Measurements from ENCODE around the gene CXCR3. TPM values are rescaled to one million over a fixed set of nuclear protein-coding genes. Genes with fewer than 3 reads are reported as not detected.

CXCR3 gene
- total RNA-seq, 1 experiment from 2014 or later, result not detected

DNA sequence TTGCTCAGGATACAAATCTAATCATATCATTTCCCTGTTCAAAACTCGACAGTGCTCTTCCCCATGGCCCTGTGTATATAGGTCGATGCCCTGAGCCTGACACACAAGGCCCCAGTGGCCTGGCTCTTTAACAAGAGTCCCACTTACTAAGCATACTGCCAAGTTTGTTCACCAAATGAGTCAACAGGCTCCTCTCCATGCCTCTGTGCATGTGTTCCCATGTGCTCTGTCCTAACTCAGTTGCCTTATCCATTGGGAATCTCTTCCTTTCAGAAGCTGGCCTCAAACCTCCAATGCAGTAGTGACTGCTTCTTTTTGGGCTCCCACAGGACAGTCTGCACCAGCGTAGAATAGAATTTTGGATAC is 18.9 kb upstream of the CXCR3 start:
- peak; percentile 10 for DNase-seq (ENCODE audit: low read depth)

DNA sequence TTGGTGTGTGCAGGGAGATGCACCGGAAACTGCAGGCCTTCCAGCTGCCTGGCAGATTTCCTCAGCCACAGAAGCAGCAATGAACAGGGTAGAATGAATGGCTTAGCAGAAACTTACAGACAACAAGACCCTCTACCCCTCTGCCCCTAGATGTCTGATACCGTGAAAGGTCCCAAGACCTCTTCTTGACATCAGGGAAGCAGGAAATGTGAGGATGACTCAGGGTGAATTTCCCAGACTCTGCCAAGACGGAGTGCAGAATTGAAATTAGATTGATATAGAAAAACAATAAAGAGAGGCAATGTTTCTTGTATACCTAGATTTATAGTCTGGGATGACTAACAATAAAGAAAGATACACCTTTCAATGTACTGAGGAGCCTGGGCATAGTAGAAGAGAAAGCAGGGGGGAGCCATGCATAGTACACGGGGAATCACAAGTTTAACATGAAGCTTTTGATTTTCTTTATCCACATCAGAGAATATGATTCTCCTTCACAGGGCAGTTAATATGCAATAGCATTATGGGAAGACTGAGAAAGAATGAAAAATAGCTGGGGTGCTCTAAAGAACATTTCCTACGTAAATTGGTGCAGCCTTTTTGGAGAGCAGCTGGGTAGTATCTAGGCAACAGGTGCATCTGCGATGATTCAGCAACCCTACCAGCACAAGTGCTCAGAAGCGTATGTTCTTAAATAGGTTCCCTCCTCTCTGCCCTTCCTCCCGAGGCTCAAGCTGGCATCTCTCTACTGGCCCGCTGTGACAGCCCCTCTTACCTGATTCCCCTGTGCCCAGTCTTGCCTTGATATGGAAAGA is 18.3 kb upstream of the CXCR3 start:
- no peak for DNase-seq (ENCODE audit: low read depth)

GRCh38 chrX:71634366-71634765 is 16.1 kb upstream of the CXCR3 start:
- no peak for DNase-seq (ENCODE audit: low read depth)

DNA sequence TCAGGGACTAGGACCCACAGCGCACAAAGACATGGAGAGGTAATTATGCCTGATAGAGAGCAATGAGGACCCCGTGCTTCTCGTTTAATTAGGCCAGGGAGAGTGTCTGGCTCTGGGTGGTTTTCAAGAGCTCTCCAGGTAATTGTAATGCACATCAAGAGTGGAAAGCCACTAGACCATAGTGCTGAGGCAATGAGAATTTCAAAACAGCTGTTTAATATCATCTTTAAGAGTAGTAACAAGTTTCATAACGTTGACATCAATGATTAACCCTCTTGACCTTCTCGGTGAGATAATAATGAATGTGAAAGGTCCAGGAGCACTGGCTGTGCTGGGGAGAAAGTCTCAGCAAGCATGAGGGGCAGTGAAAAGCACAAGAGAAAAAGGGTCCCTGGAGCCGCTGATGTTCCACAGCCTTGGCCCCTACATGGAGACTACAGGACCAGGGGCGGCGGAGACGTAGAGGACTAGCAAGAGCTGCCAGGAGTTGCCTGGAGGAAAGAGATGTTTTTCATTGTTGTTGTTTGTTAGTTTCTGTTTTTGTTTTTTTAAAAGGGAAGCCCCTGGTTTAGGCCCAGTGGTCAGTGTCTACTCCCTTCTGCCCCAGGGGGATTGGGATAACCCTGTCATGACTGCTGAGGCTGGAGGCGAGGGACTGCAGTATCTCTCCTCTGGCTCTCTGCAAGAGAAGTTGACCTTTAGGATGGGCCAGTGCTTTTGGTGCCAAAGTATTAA is 14.8 kb upstream of the CXCR3 start:
- no peak for DNase-seq (ENCODE audit: low read depth)

DNA sequence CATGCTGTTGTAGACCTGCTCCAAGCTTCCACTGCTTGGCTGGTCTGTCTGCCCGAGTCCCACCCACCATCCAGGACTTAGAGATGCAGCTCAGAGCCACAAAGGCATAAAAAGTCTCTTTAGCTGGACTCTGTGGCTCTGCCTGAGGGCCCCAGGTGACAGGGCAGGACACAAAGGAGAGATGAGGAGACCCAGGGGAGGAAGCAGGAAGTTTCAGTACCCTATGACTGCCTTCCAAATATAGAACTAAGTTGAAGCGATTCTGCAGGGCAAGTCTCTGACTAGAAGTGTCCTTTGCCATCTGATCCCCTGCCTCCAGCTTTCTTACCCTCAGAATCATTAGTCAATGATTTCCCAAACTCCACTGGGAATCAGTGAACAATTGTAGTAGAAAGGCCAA is 11.2 kb upstream of the CXCR3 start:
- no peak for DNase-seq (ENCODE audit: low read depth)

DNA sequence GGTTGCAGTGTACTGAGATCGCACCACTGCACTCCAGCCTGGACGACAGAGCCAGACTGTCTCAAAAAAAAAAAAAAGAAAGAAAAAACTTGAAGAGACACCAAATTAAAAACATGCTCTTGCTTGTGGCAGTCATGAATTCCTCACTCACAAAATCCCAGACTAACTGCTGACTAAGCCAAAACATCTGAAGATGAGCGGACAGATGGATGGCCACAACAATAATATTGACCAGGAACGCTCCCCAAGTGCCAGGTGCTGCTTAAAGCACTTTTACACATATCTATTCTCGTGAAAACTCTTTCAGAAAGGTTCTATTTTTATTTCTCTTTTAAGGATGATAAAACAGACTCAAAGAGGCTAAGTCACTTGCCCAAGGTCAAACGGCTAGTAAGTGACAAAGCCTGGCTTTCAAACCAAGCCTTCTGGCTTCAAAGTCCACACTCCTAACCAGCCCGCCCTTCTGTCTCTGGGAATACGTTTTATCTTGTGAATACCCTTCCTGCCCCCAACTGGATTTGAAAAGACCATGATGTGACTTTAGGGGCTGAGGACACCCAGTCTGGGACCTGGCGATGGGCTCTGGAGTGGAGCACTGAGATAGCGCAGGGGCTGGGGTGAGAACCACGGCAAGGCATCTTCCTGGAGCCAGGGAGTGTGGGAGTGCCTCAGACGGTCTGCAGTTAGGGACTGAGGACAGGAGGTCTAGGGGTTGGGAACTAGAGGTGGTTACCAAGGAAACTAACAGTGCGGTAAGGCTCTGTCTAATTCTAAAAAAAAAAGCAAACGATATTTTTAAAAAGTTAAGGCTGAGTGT is 9.5 kb upstream of the CXCR3 start:
- DNase-seq (ENCODE audit: low read depth), result no peak

DNA sequence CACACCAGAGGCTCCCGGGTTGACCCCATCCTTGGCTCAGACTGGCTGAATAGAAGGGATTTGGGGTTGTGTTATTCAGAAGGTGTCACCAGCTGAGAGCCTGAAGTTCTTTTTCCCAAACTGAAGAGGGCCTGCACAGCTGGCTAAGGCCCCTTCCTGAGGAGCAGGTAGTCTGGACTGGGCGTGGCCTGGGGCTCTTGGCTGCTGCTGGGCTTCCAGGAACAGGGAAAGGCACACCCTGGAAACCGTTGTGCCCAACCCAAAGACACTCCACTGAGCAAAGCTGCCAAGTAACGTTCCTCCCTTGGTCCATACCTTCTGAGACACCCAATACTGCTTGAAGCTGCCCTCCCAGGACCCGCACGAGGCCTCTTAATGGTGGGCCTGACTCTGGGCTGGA is 8.3 kb upstream of the CXCR3 start:
- no peak for DNase-seq (ENCODE audit: low read depth)

- no peak for DNase-seq (ENCODE audit: low read depth)
Measured at GRCh38 chrX:71625471-71625870, 7.2 kb upstream of the CXCR3 start.

GRCh38 chrX:71623714-71624113 is 5.4 kb upstream of the CXCR3 start:
- no peak for DNase-seq (ENCODE audit: low read depth)

DNA sequence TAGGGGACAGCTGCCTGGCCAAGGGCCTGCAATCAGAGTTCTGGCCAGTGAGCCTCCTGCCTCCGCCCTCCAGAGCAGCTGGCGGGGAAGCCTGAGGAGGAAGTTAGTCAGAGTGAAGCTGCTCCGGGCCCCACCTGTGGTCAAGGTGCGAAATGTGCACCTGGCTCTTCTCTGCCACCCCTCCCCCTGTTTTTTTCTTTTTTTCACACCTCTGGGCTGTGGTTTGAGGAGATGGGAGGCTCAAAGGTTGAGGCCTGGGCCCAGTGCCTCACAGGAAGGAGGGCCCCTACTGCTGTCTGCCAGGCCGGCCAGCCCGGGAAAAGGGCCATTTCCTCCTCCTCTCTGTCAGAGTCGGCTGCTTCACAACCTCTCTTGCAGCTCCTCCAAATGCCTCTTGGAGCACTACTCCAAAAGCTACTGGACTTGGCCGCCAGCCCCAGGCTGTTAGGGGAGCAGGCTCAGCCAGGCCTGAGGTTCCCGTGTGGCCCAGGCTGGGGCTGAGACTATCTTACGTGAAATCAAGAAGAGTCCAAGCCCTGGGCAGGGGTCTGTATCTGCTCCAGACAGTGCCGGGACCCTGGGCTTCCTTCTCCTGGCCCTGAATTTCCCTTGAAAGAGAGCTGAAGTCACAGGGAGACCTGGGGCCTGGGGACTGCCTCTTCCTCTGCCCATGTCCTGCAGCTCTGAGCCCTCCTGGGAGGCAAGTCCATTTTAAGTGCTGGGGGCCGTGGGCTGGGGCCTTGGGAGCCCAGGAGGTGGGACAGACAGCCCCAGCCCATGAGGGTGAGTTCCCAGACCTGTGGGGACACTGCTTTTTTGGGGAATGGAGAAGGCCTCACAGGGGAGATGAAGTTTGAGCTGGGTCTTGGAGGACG is 4.5 kb upstream of the CXCR3 start:
- peak; percentile 41 for DNase-seq (ENCODE audit: low read depth)

DNA sequence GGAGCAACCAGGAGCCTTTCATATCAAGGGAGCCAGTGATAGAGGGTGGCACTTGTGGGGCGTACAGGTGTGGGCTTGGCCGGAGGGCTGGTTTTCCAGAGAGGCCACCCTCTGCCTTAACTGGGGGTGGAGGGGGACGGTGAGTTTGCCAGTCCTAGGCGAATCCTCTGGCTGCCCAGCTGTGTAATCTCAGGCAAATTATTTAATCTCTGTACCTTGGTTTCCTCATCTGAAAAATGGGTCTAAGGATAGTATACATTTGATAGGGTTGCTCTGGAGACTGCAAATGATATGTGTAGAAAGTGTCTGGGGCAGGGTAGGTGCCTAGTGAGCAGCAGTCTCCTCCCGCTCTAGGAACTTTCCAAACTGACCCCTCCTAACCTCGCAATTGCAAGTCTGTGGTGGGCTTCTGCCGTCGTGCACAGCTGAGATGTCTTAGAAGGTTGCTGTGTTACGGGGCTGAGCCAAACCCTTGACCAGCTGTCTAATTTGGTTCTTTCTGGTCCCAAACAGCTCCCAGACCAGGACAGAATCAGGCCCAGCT is 3.8 kb upstream of the CXCR3 start:
- no peak for DNase-seq (ENCODE audit: low read depth)

DNA sequence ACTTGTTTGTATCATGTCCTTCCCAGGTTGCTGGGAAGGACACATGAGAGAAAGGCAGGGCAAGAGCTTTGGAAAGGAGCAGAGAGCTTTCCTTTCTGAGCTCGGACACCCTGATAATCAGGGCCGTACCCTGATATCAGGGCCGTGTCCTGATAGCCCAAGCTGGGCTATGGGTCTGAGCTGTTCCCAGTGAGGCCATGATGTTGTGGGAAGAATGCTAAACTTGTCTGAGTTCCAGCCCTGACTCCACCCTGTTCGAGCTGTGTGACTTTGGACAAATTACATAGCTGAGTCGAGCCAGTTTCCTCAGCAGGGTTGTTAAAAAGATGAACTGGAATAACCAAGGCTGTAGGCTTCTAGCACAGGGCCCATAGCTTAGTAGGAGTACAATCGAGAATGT is 3.3 kb upstream of the CXCR3 start:
- no peak for DNase-seq (ENCODE audit: low read depth)

DNA sequence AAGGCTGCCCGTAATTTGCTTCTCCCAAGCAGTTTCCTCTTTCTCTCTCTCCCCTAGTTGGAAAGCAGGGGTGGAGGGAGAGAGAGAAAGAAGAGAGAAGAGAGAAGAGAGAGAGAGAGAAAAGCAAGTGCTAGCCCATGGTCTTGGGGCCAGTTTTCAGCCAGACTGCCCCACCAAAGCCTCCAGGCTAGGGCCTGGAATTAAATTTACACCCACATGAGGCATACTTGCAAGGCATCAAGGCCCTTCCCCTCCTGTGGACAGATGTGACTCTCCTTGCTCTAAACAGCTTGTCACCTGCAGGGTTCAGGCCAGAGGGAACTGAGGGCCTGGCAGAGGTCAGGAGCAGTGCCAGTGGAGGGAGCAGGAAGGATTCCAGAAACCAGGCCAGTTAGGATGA is 1.7 kb upstream of the CXCR3 start:
- no peak for DNase-seq (ENCODE audit: low read depth)

- DNase-seq (ENCODE audit: low read depth), result no peak
Measured at GRCh38 chrX:71619193-71619592, 882 bp upstream of the CXCR3 start.

- no peak for DNase-seq (ENCODE audit: low read depth)
Measured at GRCh38 chrX:71618787-71619186, 476 bp upstream of the CXCR3 start.

GRCh38 chrX:71617742-71618141 is 569 bp downstream of the CXCR3 start:
- DNase-seq (ENCODE audit: low read depth), result no peak

DNA sequence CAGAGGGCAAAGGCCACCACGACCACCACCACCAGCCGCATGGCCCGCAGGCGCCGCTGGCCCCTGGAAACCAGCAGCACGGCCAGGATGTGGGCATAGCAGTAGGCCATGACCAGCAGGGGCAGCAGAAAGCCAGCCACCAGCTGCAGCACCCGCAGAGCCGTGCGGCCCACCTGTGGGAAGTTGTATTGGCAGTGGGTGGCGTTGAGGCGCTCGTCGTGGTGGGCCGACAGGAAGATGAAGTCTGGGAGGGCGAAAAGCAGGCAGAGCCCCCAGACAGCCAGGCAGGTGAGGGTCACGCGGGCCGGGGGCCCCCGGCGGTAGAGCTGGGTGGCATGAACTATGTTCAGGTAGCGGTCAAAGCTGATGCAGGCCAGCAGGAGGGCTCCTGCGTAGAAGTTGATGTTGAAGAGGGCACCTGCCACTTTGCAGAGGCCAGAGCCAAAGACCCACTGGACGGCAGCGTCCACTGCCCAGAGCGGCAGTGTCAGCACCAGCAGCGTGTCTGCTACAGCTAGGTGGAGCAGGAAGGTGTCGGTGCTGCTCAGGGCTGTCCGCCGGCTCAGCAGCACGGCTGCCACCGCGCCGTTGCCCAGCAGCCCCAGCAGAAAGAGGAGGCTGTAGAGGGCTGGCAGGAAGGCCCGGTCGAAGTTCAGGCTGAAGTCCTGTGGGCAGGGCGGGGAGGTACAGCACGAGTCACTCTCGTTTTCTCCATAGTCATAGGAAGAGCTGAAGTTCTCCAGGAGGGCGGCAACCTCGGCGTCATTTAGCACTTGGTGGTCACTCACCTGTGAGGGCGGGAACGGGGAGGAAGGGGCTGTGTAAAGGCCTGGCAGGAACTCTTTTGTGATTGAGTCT is 1.4 kb downstream of the CXCR3 start:
- no peak for DNase-seq (ENCODE audit: low read depth)

DNA sequence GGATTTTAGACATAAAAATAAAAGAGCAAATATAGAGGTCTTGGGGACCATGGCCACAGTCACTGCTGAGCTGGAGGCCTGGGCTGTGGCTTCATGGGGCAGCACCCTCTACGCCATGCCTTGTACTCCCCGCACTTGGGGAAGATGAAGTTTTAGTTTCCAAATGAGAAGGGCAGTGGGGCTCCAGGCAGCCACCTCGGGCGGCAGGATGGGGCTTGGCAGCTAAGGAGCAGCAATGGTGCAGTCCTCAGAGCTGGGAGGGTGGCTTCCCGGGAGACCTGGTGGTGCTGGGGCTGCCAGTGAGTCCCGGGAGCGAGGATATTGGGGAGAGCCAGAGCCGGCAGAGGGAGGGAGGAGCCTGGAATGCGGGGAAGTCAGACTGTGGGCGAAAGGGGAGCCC is 2.4 kb downstream of the CXCR3 start:
- DNase-seq (ENCODE audit: low read depth), result no peak

- no peak for DNase-seq (ENCODE audit: low read depth)
Measured at GRCh38 chrX:71615056-71615455, 3.3 kb downstream of the CXCR3 start.

GRCh38 chrX:71612256-71612655 is 6.1 kb downstream of the CXCR3 start:
- DNase-seq (ENCODE audit: low read depth), result no peak
